Activated T-cell treated with anti-CD3 and anti-CD28 coated beads, Interleukin-2, amount 50 U/mL, for 72 hours (primary cell): ENCODE data around the gene MED22. TPM values are rescaled to one million over a fixed set of nuclear protein-coding genes. Genes with fewer than 3 reads are reported as not detected.
"Not testable (repeated sequence)": the region's sequence is repeated elsewhere in the genome, so short reads cannot be mapped to it uniquely, and the experiment has no call there.

ENCODE experiments used
- ATAC-seq, 2 donors: fragments of 150-1000 bp; cut with Tn5 transposase; replicated peaks in 1 of 2; 2 replicates each; pipeline ENCODE4 v1.10.0; 2021; ENCODE audit warnings: moderate library complexity in 2 of 2, mild to moderate bottlenecking in 1 of 2
- DNase-seq, 2 donors: peaks; one replicate each; pipeline ENCODE4 v3.0.0; 2021 to 2022; ENCODE audit warnings: mixed read lengths in 1 of 2
- H3K27ac Mint-ChIP-seq: one replicate; pipeline ENCODE4 v1.8.0; 2022; ENCODE audit warnings: mild to moderate bottlenecking, moderate library complexity, mixed read lengths
- H3K27me3 Mint-ChIP-seq: one replicate; pipeline ENCODE4 v1.8.0; 2022; ENCODE audit warnings: low read depth, mixed read lengths
- H3K36me3 Mint-ChIP-seq, 2 donors: one replicate each; pipeline ENCODE4 v1.8.0; 2022; ENCODE audit warnings: mixed read lengths in 2 of 2, mild to moderate bottlenecking in 1 of 2; ENCODE audit not compliant: insufficient read depth in 2 of 2
- H3K4me1 Mint-ChIP-seq: one replicate; pipeline ENCODE4 v1.8.0; 2022; ENCODE audit warnings: low read depth, mixed read lengths
- H3K4me3 Mint-ChIP-seq, 2 donors: one replicate each; pipeline ENCODE4 v1.8.0; 2022; ENCODE audit warnings: mild to moderate bottlenecking in 2 of 2, mixed read lengths in 2 of 2, moderate library complexity in 2 of 2
- H3K9me3 Mint-ChIP-seq, 2 donors: one replicate each; pipeline ENCODE4 v1.8.0; 2022; ENCODE audit warnings: mixed read lengths in 2 of 2
- total RNA-seq, 2 donors: library from RNA; stranded (reverse); gene quantifications; one replicate each; pipeline ENCODE4 v1.2.3, GENCODE V29; 2022

MED22 gene
- total RNA-seq, 2 donors from 2014 or later, result 27.4 to 31.5 TPM

DNA sequence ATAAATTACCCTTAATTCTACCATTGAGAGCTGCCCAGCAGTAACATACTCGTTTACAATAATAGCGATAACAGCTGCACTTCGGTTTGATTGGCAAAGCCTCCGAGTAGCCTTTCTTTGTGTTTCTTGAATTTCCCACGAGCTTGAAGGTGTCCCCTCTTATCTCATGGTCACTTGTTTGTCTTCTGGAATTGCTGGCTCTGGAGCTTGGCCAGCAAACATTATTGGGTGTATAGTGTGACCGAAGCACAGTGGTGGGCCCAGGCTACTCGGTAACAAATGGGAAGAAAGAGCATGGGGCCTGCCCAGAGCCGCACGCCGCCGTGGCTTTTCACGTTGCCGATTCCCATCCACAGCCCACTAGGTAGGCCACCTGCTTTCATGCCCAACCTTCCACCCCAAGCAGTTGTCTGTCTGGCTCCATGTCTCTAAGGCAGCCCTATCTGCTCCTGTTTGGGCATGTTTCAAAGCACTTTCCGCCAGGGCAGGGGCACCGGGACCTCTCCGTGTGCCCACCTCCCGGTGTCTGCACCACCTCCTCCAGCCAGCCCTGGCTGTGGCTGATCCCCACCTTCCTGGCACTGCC, 36.9 kb upstream of the MED22 start:
- DNase-seq, result no peak
- H3K4me1 Mint-ChIP-seq, result no peaks in the 10 kb centered on the region
- H3K27ac Mint-ChIP-seq, result no peak overlapping the region
- H3K27me3 Mint-ChIP-seq, result peaks cover 4% of the 10 kb centered on the region
- H3K36me3 Mint-ChIP-seq, result no peaks in the 10 kb centered on the region
- no peak for ATAC-seq
- no peak overlapping the region for H3K4me3 Mint-ChIP-seq
- no peaks in the 10 kb centered on the region for H3K9me3 Mint-ChIP-seq

DNA sequence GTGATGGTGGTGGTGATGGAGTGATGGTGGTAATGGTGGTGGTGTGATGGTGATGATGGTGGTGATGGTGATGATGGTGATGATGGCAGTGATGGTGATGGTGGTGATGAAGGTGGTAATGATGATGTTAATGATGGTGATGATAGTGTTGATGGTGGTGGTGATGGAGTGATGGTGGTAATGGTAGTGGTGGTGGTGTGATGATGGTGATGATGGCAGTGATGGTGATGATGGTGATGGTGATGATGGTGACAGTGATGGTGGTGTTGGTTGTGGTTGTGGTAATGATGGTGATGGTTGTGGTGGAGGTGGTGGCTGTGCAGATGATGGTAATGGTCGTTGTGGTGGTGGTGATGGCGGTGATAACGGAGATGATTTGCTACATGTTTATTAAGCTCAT, 35.5 kb upstream of the MED22 start:
- Mint-ChIP-seq H3K4me3 (no peak overlapping the region), H3K27ac (no peak overlapping the region)
- no peak for ATAC-seq

DNA sequence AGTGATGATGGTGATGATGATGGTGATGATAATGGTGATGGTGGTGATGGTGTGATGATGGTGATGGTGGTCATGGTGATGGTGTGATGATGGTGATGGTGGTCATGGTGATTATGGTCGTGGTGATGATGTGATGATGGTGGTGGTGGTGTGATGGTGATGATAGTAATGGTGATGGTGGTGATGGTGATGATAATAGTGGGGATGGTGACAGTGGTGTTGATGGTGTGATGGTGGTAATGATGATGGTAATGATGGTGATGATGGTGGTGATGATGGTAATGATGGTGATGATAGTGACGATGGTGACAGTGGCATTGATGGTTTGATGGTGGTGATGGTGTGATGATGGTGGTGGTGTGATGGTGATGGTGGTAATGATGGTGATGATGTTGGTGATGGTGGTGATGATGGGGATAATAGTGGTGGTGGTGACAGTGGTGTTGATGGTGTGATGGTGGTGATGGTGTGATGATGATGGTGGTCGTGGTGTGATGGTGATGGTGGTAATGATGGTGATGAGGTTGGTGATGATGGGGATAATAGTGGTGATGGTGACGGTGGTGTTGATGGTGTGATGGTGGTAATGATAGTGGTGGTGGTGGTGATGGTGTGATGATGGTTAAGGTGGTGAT, 34.7 kb upstream of the MED22 start:
- Mint-ChIP-seq H3K27ac (no peak overlapping the region), H3K27me3 (no peaks in the 10 kb centered on the region), H3K4me1 (no peaks in the 10 kb centered on the region), H3K4me3 (no peak overlapping the region), H3K9me3 (no peaks in the 10 kb centered on the region), H3K36me3 (no peaks in the 10 kb centered on the region)
- DNase-seq (no peak), ATAC-seq (no peak)

More for the DNA sequence above, 35.5 kb upstream of the MED22 start:
- no peaks in the 10 kb centered on the region for H3K9me3 Mint-ChIP-seq
- DNase-seq, result no peak
- H3K27me3 Mint-ChIP-seq, result no peaks in the 10 kb centered on the region
- no peaks in the 10 kb centered on the region for H3K36me3 Mint-ChIP-seq
- H3K4me1 Mint-ChIP-seq, result no peaks in the 10 kb centered on the region

DNA sequence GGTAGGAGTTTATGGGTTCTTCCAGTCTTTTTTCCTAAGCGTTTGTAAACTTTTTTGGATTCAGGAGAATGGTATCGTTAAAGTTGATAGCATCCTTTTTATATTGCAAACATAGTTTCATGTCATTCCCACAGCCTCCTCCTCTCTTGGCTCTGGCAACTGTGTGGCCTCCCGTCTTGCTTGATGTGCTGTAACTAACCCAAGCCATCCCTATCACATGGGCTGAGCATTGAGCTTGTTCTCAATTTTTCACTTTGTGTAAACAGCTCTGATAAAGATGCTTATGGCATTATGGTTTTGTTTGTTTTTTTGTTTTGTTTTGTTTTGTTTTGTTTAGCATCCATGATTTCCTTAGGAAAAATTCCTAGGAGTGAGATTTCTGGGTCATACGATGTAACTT, 32.8 kb upstream of the MED22 start:
- Mint-ChIP-seq H3K4me3 (no peak overlapping the region), H3K4me1 (peaks cover 10% of the 10 kb centered on the region), H3K27me3 (no peaks in the 10 kb centered on the region), H3K9me3 (no peaks in the 10 kb centered on the region), H3K27ac (no peak overlapping the region), H3K36me3 (no peaks in the 10 kb centered on the region)
- ATAC-seq (no peak), DNase-seq (no peak)

DNA sequence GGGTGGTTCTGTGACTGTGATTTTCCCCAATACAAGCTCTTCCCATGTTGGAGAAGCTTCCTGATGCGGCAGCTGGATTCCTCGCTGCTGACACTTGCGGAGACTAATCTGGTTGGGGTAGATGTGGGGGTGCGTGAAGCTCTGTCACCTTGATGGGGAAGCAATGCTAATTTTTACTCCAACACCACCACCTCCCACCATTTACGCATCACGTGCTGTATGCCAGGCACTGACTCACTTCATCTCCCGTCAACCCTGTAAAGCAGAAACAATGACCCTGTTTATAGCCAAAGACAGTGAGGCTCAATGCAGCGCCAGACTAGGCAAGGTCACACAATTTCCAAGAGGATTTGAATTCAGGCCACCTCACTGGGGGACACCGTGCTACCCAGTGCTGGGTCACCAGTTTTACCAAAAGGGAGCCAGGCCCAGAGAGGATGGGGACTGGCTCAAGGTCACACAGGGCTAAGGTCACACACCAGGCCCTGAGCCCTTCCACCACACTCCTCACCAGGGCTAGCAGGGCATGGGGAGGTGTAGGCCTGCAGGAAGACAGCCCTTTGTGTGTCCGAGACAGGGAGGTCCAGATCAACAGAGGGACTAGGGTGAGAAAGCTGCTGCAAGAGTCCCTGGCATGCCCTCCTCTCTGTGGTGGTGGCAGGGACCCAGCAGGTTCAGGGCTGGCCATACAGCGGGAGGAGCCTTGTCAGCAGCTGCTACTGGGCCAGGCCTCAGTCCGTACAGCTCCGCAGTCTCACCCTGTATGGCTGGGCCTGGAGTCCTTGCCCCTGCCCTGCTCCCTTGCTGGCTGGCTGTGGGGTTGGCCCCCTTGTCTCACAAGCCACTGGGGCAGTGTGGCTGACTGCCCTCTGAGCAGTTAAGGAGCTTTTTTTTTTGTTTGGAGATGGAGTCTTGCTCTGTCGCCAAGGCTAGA, 31.5 kb upstream of the MED22 start:
- Mint-ChIP-seq H3K9me3 (no peaks in the 10 kb centered on the region), H3K36me3 (peaks cover 7% of the 10 kb centered on the region in 2 donors), H3K4me3 (no peak overlapping the region), H3K4me1 (peaks cover 10% of the 10 kb centered on the region), H3K27ac (no peak overlapping the region), H3K27me3 (no peaks in the 10 kb centered on the region)
- ATAC-seq (no peak), DNase-seq (no peak)

DNA sequence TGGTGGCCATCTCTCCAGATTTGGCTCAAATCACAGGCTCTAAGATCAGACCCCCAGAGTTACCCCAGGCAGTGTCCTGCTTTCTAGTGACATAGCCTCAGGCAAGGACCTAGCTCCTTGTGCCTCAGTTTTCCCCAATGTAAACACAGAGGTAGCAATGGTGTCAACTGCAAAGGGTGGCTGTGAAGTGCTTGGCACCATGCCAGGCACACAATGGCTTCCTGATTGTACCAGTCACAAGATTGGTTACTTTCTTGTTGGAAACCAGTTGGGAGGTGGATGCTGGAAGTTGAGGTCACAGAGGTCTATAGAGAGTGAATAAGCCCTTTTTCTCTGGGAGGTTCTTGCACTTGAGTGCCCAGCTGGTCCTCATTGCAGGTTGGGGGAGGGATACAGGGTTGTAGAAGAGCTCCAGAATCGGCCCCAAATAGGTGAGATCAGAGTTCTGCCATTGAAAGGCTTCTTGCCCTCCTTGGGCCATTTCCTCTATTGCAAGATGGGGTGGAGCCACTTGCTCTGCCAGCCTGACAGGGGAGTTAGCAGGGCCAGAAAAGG, 30.6 kb upstream of the MED22 start:
- DNase-seq (no peak), ATAC-seq (no peak)
- Mint-ChIP-seq H3K9me3 (no peaks in the 10 kb centered on the region), H3K27ac (no peak overlapping the region), H3K36me3 (peaks cover 9 to 14% of the 10 kb centered on the region in 2 donors), H3K4me3 (no peak overlapping the region), H3K4me1 (peaks cover 18% of the 10 kb centered on the region), H3K27me3 (no peaks in the 10 kb centered on the region)

DNA sequence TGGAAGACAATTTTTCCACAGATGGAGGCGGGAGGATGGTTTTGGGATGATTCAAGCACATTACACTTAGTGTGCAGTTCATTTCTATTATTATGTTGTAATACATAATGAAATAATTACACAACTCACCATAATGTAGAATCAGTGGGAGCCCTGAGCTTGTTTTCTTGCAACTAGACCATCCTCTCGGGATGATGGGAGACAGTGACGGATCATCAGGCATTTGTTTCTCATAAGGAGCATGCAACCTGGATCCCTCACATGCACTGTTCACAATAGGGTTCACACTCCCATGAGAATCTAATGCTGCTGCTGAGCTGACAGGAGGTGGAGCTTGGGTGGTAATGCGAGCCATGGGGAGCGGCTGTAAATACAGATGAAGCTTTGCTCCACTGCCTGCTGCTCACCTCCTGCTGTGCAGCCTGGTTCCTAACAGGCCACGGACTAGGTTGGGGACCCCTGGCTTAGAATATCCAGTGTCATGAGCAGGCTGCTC, 29.8 kb upstream of the MED22 start:
- Mint-ChIP-seq H3K4me3 (no peak overlapping the region), H3K4me1 (peaks cover 26% of the 10 kb centered on the region), H3K27me3 (no peaks in the 10 kb centered on the region), H3K9me3 (no peaks in the 10 kb centered on the region), H3K36me3 (peaks cover 9 to 18% of the 10 kb centered on the region in 2 donors), H3K27ac (no peak overlapping the region)
- DNase-seq (no peak), ATAC-seq (no peak)

DNA sequence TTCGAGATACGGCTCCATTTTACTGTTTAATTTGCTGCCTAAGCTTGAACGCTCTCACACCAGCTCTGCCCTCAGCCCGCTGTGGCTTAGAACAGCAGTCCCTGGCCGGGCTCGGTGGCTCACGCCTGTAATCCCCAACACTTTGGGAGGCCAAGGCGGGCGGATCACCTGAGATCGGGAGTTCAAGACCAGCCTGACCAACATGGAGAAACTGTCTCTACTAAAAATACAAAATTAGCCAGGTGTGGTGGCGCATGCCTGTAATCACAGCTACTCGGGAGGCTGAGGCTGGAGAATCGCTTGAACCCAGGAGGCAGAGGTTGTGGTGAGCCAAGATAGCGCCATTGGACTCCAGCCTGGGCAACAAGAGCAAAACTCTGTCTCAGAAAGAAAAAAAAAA, 29.3 kb upstream of the MED22 start:
- not testable (repeated sequence) for ATAC-seq, H3K9me3 Mint-ChIP-seq, DNase-seq, H3K27me3 Mint-ChIP-seq, H3K27ac Mint-ChIP-seq
- H3K36me3 Mint-ChIP-seq, result peaks cover 11 to 22% of the 10 kb centered on the region in 2 donors
- H3K4me3 Mint-ChIP-seq, result peak overlapping the region in 1 of 2 donors; percentile 75
- H3K4me1 Mint-ChIP-seq, result peaks cover 31% of the 10 kb centered on the region

DNA sequence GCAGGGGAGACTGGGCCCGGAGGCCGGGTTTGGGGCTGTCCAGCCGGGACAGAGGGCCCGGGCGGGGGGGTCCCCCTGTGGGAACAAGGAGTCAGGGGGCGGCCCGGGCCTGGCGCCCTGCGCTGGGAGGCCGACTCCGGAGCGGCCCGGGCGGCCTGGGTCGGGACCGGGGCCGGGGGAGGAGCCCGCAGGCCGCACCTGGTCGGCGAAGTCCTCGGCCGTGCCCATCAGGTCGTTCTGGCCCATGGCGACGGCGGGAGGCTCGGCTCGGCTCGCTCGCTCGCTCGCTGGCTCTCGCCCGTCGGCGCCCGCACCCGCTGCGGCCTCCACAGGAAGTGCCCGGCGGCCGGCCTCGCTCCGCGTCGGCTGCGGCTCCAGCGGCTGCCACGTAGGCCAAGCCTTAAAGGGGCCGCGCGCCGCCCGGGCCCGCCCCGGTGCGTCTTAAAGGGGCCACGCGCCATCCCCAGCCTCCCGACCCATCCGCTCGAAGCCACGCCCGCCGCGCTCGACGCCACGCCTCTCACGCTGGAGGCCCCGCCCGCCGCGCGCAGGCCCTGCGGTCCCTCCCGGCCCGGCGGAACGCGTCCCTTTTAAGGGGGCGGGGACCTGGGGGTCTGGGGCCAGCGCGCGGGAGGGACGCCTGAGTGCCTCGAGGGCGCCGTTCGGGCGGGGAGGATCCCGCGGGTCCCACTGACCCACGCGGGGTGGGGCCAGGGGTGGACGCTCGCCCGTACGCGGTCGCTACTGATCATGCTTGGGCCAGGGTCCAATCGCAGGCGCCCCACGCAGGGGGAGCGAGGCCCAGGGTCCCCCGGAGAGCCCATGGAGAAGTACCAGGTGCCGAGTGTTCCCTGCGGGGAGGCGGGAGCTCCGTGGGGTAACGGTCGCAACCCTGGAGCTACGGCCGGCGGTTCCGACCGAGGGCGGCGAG, 28.1 kb upstream of the MED22 start, which contains the start of the genes STKLD1 and SURF4:
TSS of gene STKLD1 (plus strand) at position 643 of the 931 bp plus-strand sequence. CDS start at position 751, 108 bp downstream.
TSS of gene SURF4 (minus strand) at position 337 of the 931 bp plus-strand sequence. CDS start at position 246, 91 bp downstream.
- peaks cover 43% of the 10 kb centered on the region for H3K4me1 Mint-ChIP-seq
- DNase-seq, result peak; percentile 96 to 99
- no peaks in the 10 kb centered on the region for H3K9me3 Mint-ChIP-seq
- ATAC-seq, result peak; percentile 72 to 74
- peak within 1 kb of the TSS; percentile 100 for H3K27ac Mint-ChIP-seq
- peaks cover 18 to 25% of the 10 kb centered on the region in 2 donors for H3K36me3 Mint-ChIP-seq
- H3K4me3 Mint-ChIP-seq, result peak within 1 kb of the TSS; percentile 96 to 98
- no peaks in the 10 kb centered on the region for H3K27me3 Mint-ChIP-seq

DNA sequence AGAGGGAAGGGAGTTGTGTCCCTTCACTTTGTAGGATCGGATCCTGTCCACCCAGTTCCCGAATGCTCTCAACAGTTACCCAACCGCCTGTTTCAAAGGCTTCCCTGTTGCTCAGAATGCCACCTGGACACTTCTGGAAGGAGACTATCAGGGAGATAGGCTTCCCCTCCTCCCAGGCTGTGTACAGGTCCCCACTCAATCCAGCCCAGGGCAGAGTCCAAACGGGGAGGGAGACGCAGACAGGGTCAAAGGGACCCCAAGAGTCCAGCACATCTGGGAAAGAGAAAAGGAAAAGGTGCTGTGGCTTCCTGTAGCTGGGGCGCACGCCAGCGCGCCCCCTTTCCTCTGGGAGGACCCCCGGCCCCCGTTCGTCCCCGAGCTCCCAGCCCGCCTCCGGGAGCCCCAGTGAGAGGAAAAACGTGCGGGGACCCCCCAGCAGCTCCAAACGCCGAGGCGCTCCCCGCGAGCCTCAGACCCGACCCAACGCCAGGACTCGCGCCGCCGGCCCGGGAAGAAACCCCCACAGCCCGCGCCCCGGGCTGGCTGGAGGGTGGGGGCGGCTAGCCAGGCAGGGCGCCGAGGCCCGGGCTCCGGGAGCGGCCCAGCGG, 27.3 kb upstream of the MED22 start:
- peak; percentile 42 to 43 for DNase-seq

DNA sequence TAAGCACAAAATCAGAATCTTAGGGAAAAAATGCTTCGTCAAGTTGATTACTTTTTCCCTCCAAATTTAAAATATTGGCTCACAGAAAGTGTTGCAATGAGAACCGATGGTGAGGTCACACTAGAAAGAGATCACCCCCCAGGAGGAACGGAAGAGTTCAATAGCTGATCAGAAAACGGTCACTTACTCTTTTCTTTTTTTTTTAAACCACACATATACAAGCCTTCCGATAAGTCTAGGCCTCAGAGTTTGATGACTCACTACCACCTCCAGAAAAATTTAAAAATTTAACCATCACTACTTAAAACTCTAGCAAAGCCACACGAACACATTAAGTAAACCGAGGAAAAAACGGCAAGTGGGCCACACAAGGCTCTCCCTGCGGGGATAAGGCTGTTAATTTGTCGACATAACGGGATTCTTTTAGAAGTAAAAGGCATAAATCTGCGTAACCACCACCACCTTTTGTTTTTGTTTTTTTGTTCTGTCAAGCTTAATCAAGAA, 26.7 kb upstream of the MED22 start:
- Mint-ChIP-seq H3K27ac (peak overlapping the region; percentile 100), H3K4me3 (peak overlapping the region; percentile 96 to 98), H3K27me3 (no peaks in the 10 kb centered on the region), H3K4me1 (peaks cover 57% of the 10 kb centered on the region), H3K36me3 (peaks cover 30 to 38% of the 10 kb centered on the region in 2 donors), H3K9me3 (no peaks in the 10 kb centered on the region)
- ATAC-seq (peak; percentile 22), DNase-seq (peak; percentile 46 to 54)

More for the DNA sequence above, 27.3 kb upstream of the MED22 start:
- Mint-ChIP-seq H3K27me3 (no peaks in the 10 kb centered on the region), H3K27ac (peak overlapping the region; percentile 100), H3K4me1 (peaks cover 51% of the 10 kb centered on the region), H3K36me3 (peaks cover 26 to 33% of the 10 kb centered on the region in 2 donors), H3K4me3 (peak overlapping the region; percentile 96 to 98), H3K9me3 (no peaks in the 10 kb centered on the region)
- no peak for ATAC-seq
